HepG2 (cell line): Measurements from ENCODE around the gene RAMAC. TPM values are rescaled to one million over a fixed set of nuclear protein-coding genes. Genes with fewer than 3 reads are reported as not detected.

Experiments used
- ATAC-seq: fragments of 200-7000 bp; cut with Tn5 transposase; 3 replicates; pipeline ENCODE4 v1.9.1; 2020; ENCODE audit warnings: mild to moderate bottlenecking, moderate library complexity
- BruUV-seq: library from RNA; stranded (reverse); fragments of 400-500 nt; replicated peaks from 2 replicates; lab custom pipeline; 2021; lab: Mats Ljungman, UMichigan
- CTCF ChIA-PET: fragments of 300-600 bp; formaldehyde crosslinking; extraction: SDS; loops from one replicate; lab custom pipeline; 2021; ENCODE audit warnings: low total read pairs, inconsistent platforms, low intra/inter-chr PET ratio; lab: Yijun Ruan, JAX
- POLR2A ChIA-PET: fragments of 350-600 bp; sonication (Branson Sonifier 250); formaldehyde crosslinking; loops from one replicate; lab custom pipeline; 2020; ENCODE audit warnings: antibody characterized with exemption, inconsistent platforms; lab: Yijun Ruan, JAX
- DNase-seq: peaks from one replicate; pipeline ENCODE4 v3.0.0-alpha.2; 2015; ENCODE audit warnings: low spot score
- FAIRE-seq: peaks from 3 replicates; lab custom pipeline; 2011; peaks lifted over from hg19 to GRCh38; lab: Jason Lieb, UNC
- H2AFZ ChIP-seq: one replicate; pipeline ENCODE4 v1.6.1; 2011; ENCODE audit warnings: low read length, inconsistent platforms
- H3K27ac ChIP-seq: fragments of 300-600 bp; 3 replicates; pipeline ENCODE4 v1.8.0; 2011; ENCODE audit warnings: mixed run types, mild to moderate bottlenecking, mixed read lengths, low read length, inconsistent platforms; ENCODE audit not compliant: insufficient read depth; ENCODE audit errors: extremely low read length
- H3K27me3 ChIP-seq, 2 experiments: fragments of 200-600 bp in 1 of 2; 2 replicates in 1 of 2; 3 replicates in 1 of 2; pipeline versions ENCODE4 v1.6.0 to v1.8.0; 2011; ENCODE audit warnings: low read length in 2 of 2, mild to moderate bottlenecking in 2 of 2, moderate library complexity in 2 of 2, inconsistent platforms in 1 of 2; ENCODE audit not compliant: insufficient read depth in 2 of 2, control insufficient read depth in 1 of 2
- H3K36me3 ChIP-seq, 2 experiments: fragments of 200-600 bp in 1 of 2; replicated peaks in 1 of 2; 2 replicates in 1 of 2; 3 replicates in 1 of 2; pipeline versions ENCODE4 v1.5.1 to v1.8.0; 2011; ENCODE audit warnings: low read length in 2 of 2, inconsistent platforms in 1 of 2; ENCODE audit not compliant: insufficient read depth in 2 of 2, control insufficient read depth in 1 of 2
- H3K4me1 ChIP-seq: 2 replicates; pipeline ENCODE4 v1.5.1; 2012; ENCODE audit warnings: low read length, inconsistent platforms; ENCODE audit not compliant: insufficient read depth
- H3K4me2 ChIP-seq: 2 replicates; pipeline ENCODE4 v1.6.0; 2011; ENCODE audit warnings: low read depth, low read length, inconsistent platforms
- H3K4me3 ChIP-seq, 3 experiments: fragments of 200-600 bp in 1 of 3; sonication (generic), shearing (Covaris generic) in 1 of 3; replicated peaks in 1 of 3; 2 replicates each; pipeline ENCODE4 v1.5.1; 2011 to 2016; ENCODE audit warnings: low read length in 3 of 3, inconsistent platforms in 2 of 3, low read depth in 2 of 3, mild to moderate bottlenecking in 2 of 3, control low read depth in 1 of 3, mixed read lengths in 1 of 3; ENCODE audit not compliant: insufficient read depth in 1 of 3
- H3K79me2 ChIP-seq: one replicate; pipeline ENCODE4 v1.6.1; 2011; ENCODE audit warnings: low read length, inconsistent platforms; ENCODE audit not compliant: insufficient read depth
- H3K9ac ChIP-seq: 2 replicates; pipeline ENCODE4 v1.6.0; 2011; ENCODE audit warnings: mild to moderate bottlenecking, low read depth, low read length, inconsistent platforms; ENCODE audit not compliant: insufficient read depth
- H3K9me3 ChIP-seq: 2 replicates; pipeline ENCODE4 v1.5.1; 2012; ENCODE audit warnings: mild to moderate bottlenecking, low read length
- H4K20me1 ChIP-seq: 2 replicates; pipeline ENCODE4 v1.6.0; 2011; ENCODE audit warnings: inconsistent platforms, mild to moderate bottlenecking, low read length, moderate library complexity; ENCODE audit not compliant: insufficient read depth
- ASH2L ChIP-seq: fragments of 300-600, 200-600 bp; sonication (generic); IDR thresholded peaks from 2 replicates; pipeline ENCODE4 v1.7.0; 2017; ENCODE audit warnings: low read depth, mild to moderate bottlenecking, moderate library complexity, mixed read lengths, low read length; ENCODE audit not compliant: insufficient read length
- CSRNP2 ChIP-seq: sonication (generic); formaldehyde crosslinking; conservative IDR thresholded peaks from 2 replicates; pipeline ENCODE4 v1.8.0; 2022; ENCODE audit warnings: low read depth, missing genetic modification reagents
- EED ChIP-seq: sonication (generic); formaldehyde crosslinking; IDR thresholded peaks from 2 replicates; pipeline ENCODE4 v1.5.0; 2020; ENCODE audit warnings: mild to moderate bottlenecking, missing genetic modification reagents
- ERF ChIP-seq: IDR thresholded peaks from 2 replicates; pipeline ENCODE4 v1.6.1; 2018; ENCODE audit warnings: missing biosample characterization, missing genetic modification reagents
- FLYWCH1 ChIP-seq: sonication (generic); formaldehyde crosslinking; IDR thresholded peaks from 2 replicates; pipeline ENCODE4 v1.8.1; 2023; ENCODE audit warnings: mild to moderate bottlenecking, missing genetic modification reagents
- HDAC1 ChIP-seq: sonication (generic); formaldehyde crosslinking; IDR thresholded peaks from 2 replicates; pipeline ENCODE4 v1.5.1; 2020; ENCODE audit warnings: mild to moderate bottlenecking, missing genetic modification reagents
- HES4 ChIP-seq: sonication (generic); formaldehyde crosslinking; IDR thresholded peaks from 2 replicates; pipeline ENCODE4 v1.9.0; 2021; ENCODE audit warnings: mild to moderate bottlenecking, missing genetic modification reagents, borderline replicate concordance
- HOXD1 ChIP-seq: sonication (generic); formaldehyde crosslinking; IDR thresholded peaks from 2 replicates; pipeline ENCODE4 v1.5.0; 2020; ENCODE audit warnings: missing genetic modification reagents
- KMT2A ChIP-seq: sonication (generic); formaldehyde crosslinking; IDR thresholded peaks from 2 replicates; pipeline ENCODE4 v1.4.0; 2020; ENCODE audit warnings: missing genetic modification reagents
- SATB2 ChIP-seq: sonication (generic); formaldehyde crosslinking; IDR thresholded peaks from 2 replicates; pipeline ENCODE4 v1.5.0; 2020; ENCODE audit warnings: missing genetic modification reagents
- XRCC5 ChIP-seq: fragments of 200-400 bp; formaldehyde crosslinking; optimal IDR thresholded peaks from 2 replicates; pipeline ENCODE3; 2017; ENCODE audit warnings: mild to moderate bottlenecking, low read length
- YEATS2 ChIP-seq: sonication (generic); formaldehyde crosslinking; IDR thresholded peaks from 2 replicates; pipeline ENCODE4 v1.4.0; 2020; ENCODE audit warnings: missing genetic modification reagents, borderline replicate concordance
- ZNF224 ChIP-seq: sonication (generic); formaldehyde crosslinking; IDR thresholded peaks from 2 replicates; pipeline ENCODE4 v1.5.0; 2020; ENCODE audit warnings: mild to moderate bottlenecking, missing genetic modification reagents
- ZNF232 ChIP-seq: sonication (generic); formaldehyde crosslinking; IDR thresholded peaks from 2 replicates; pipeline ENCODE4 v1.4.0; 2020; ENCODE audit warnings: missing genetic modification reagents, borderline replicate concordance
- ZNF251 ChIP-seq: sonication (generic); formaldehyde crosslinking; IDR thresholded peaks from 2 replicates; pipeline ENCODE4 v1.9.0; 2021; ENCODE audit warnings: mild to moderate bottlenecking, missing genetic modification reagents
- ZNF281 ChIP-seq: sonication (generic); formaldehyde crosslinking; IDR thresholded peaks from 2 replicates; pipeline ENCODE4 v1.4.0; 2020; ENCODE audit warnings: missing genetic modification reagents, borderline replicate concordance
- ZNF335 ChIP-seq: sonication (generic); formaldehyde crosslinking; IDR thresholded peaks from 2 replicates; pipeline ENCODE4 v1.4.0; 2020; ENCODE audit warnings: missing genetic modification reagents
- ZNF556 ChIP-seq: sonication (generic); formaldehyde crosslinking; IDR thresholded peaks from 2 replicates; pipeline ENCODE4 v1.4.0; 2020; ENCODE audit warnings: mild to moderate bottlenecking, missing genetic modification reagents, borderline replicate concordance
- ZNF777 ChIP-seq: sonication (generic); formaldehyde crosslinking; IDR thresholded peaks from 2 replicates; pipeline ENCODE4 v1.4.0; 2020; ENCODE audit warnings: missing genetic modification reagents
- WGBS: methylation state at CpG from one replicate; pipeline ENCODE4 v1.1.6; 2017; ENCODE audit warnings: low lambda C conversion rate; 5-methylcytosine and 5-hydroxymethylcytosine counted together
- in situ Hi-C: cut with HindIII; loops from 2 replicates; pipeline ENCODE4 v1.10.0; 2017; ENCODE audit warnings: low pct_unique_long_range_greater_than_20kb; ENCODE audit not compliant: extremely low pct_ligation_motif_present
- intact Hi-C: fragments of 100-400 bp; cut with micrococcal nuclease; formaldehyde crosslinking; loops from one replicate; pipeline ENCODE4 v1.10.0; 2022; ENCODE audit not compliant: unreplicated experiment
- polyA plus RNA-seq, 8 experiments: library from polyadenylated mRNA; depleted of rRNA in 3 of 8; stranded (reverse) in 7 of 8; unstranded in 1 of 8; fragments of >200 nt; fragmentation: Illumina TruSeq in 4 of 8; extraction: Trizol in 4 of 8; gene quantifications; 2 replicates each; pipeline versions ENCODE4 v1.2.1 to v1.2.3, GENCODE V29; 2011 to 2016; ENCODE audit warnings: low read depth in 4 of 8, missing spikeins in 1 of 8, mixed read lengths in 1 of 8; ENCODE audit not compliant: insufficient read depth in 1 of 8
- total RNA-seq, 5 experiments: library from RNA; depleted of rRNA; stranded (reverse); fragments of >200 nt; fragmentation: Illumina TruSeq; extraction: Trizol; gene quantifications; 2 replicates each; pipeline ENCODE4 v1.2.3, GENCODE V29; 2016; ENCODE audit warnings: low read depth in 1 of 5

RAMAC gene
- total and polyA plus RNA-seq, 2 of the 13 experiments (the other 11 are each of a cell fraction or from before 2014, with no cell fraction given), result 22.2 to 45.9 TPM

- Histone ChIP-seq H3K9me3 (no peaks in the 10 kb centered on the region), H3K4me3 (peak within 1 kb of the TSS; percentile 63 to 88 (median 66)), H3K4me1 (peaks cover 33% of the 10 kb centered on the region), H3K79me2 (peaks cover 13% of the 10 kb centered on the region), H3K9ac (peak within 1 kb of the TSS; percentile 82), H3K27me3 (no peaks in the 10 kb centered on the region), H3K36me3 (peaks cover 1 to 13% of the 10 kb centered on the region in 2 experiments; a peak in 4 of 5 replicates), H2AFZ (peak within 1 kb of the TSS; percentile 79), H4K20me1 (no peaks in the 10 kb centered on the region), H3K27ac (peak within 1 kb of the TSS; percentile 63), H3K4me2 (peak within 1 kb of the TSS; percentile 96)
- peak; percentile 96 for ATAC-seq
- WGBS, result 64% methylated on average over 11 of the region's 64 CpGs
- CTCF ChIA-PET, result interaction anchor here (2.2 kb wide), 1 partner anchor 162 kb away, joined by 7 read pairs; no protein-coding TSS in a partner anchor
- intact Hi-C loops, result loop anchor here (5.0 kb wide), 1 partner anchor 259 kb away; no protein-coding TSS in a partner anchor
- peak; percentile 61 for FAIRE-seq
- in situ Hi-C loops, result loop anchor here (10.0 kb wide), 1 partner anchor 467 kb away; the partner anchor contains the start of gene RPS17
- POLR2A ChIA-PET, result interaction anchor here (0.6 to 2.4 kb wide), 13 partner anchors 8 to 472 kb away, joined by 3 to 21 read pairs (median 6); partner anchors contain the start of genes BTBD1 and RAMAC
- no TSS peak for BruUV-seq
- peak; percentile 81 for DNase-seq
- TF ChIP-seq ASH2L (peak; percentile 58), ZNF232 (CRISPR knock-in tag) (peak; percentile 90), YEATS2 (CRISPR knock-in tag) (peak; percentile 92), SATB2 (peak; percentile 84), XRCC5 (peak; percentile 87), ZNF777 (CRISPR knock-in tag) (peak; percentile 34; the same call in 1 of the 2 replicates), ZNF335 (CRISPR knock-in tag) (0 out of 2 replicates have a peak, but pooled peaks have one; percentile 65), ZNF224 (CRISPR knock-in tag) (0 out of 2 replicates have a peak, but pooled peaks have one; percentile 81), CSRNP2 (CRISPR knock-in tag) (0 out of 2 replicates have a peak, but pooled peaks have one; percentile 47), HES4 (CRISPR knock-in tag) (peak; percentile 58), ERF (CRISPR knock-in tag) (peak; percentile 81), HDAC1 (CRISPR knock-in tag) (peak; percentile 77), ZNF556 (CRISPR knock-in tag) (peak; percentile 39; the same call in 1 of the 2 replicates), HOXD1 (peak; percentile 87), KMT2A (CRISPR knock-in tag) (peak; percentile 87; the same call in 1 of the 2 replicates), FLYWCH1 (CRISPR knock-in tag) (no peak), EED (CRISPR knock-in tag) (peak; percentile 86), ZNF281 (CRISPR knock-in tag) (peak; percentile 31; the same call in 1 of the 2 replicates), ZNF251 (CRISPR knock-in tag) (no peak)
Observed at GRCh38 chr15:83011271-83012075, 25.5 kb downstream of the RAMAC start, which contains the start of gene C15orf40. Gene C15orf40, minus strand, starts transcription at chr15:83011639. Its CDS starts 32 bp downstream, at chr15:83011607.
